Smooth muscle cell (in vitro differentiated cells): ENCODE measurements around the gene PLCB2. TPM values are rescaled to one million over a fixed set of nuclear protein-coding genes. Genes with fewer than 3 reads are reported as not detected.

Experiments
- DNase-seq: peaks from one replicate; lab custom pipeline; 2025; ENCODE audit not compliant: unreplicated experiment; lab: John Stamatoyannopoulos, UW
- H2AFZ ChIP-seq: fragments of 200-600 bp; sonication (generic); 2 replicates; pipeline ENCODE4 v1.6.0; 2016; ENCODE audit warnings: antibody characterized with exemption, low read depth, mild to moderate bottlenecking
- H3F3A ChIP-seq: fragments of 200-600 bp; sonication (generic); 2 replicates; pipeline ENCODE4 v1.6.0; 2017; ENCODE audit warnings: antibody characterized with exemption, low read depth
- H3K27ac ChIP-seq: fragments of 200-600 bp; sonication (generic); 2 replicates; pipeline ENCODE4 v1.5.1; 2016; ENCODE audit warnings: low read depth, mild to moderate bottlenecking
- H3K27me3 ChIP-seq: fragments of 200-600 bp; sonication (generic); 2 replicates; pipeline ENCODE4 v1.6.1; 2016; ENCODE audit warnings: low read depth, mild to moderate bottlenecking
- H3K36me3 ChIP-seq: fragments of 200-600 bp; sonication (generic); 2 replicates; pipeline ENCODE4 v1.5.1; 2016; ENCODE audit warnings: low read depth
- H3K4me1 ChIP-seq: fragments of 200-600 bp; sonication (generic); 2 replicates; pipeline ENCODE4 v1.5.1; 2016; ENCODE audit warnings: low read depth
- H3K4me2 ChIP-seq: fragments of 200-600 bp; sonication (generic); 2 replicates; pipeline ENCODE4 v1.6.0; 2016; ENCODE audit warnings: mild to moderate bottlenecking
- H3K4me3 ChIP-seq: fragments of 200-600 bp; sonication (generic); 2 replicates; pipeline ENCODE4 v1.5.1; 2016; ENCODE audit warnings: mild to moderate bottlenecking
- H3K79me2 ChIP-seq: fragments of 200-600 bp; sonication (generic); 2 replicates; pipeline ENCODE4 v1.6.0; 2016; ENCODE audit warnings: low read depth, mild to moderate bottlenecking
- H3K9ac ChIP-seq: fragments of 200-600 bp; sonication (generic); 2 replicates; pipeline ENCODE4 v1.6.0; 2016; ENCODE audit warnings: low read depth
- H3K9me3 ChIP-seq: fragments of 200-600 bp; sonication (generic); replicated peaks from 2 replicates; pipeline ENCODE4 v1.5.1; 2016; ENCODE audit warnings: low read depth
- H4K20me1 ChIP-seq: fragments of 200-600 bp; sonication (generic); 2 replicates; pipeline ENCODE4 v1.6.0; 2016; ENCODE audit warnings: low read depth
- CTCF ChIP-seq: fragments of 200-600 bp; sonication (generic); IDR thresholded peaks from 2 replicates; pipeline ENCODE4 v1.5.1; 2017; ENCODE audit warnings: borderline replicate concordance, mild to moderate bottlenecking, antibody characterized with exemption; ENCODE audit not compliant: insufficient read depth, poor library complexity, severe bottlenecking
- WGBS: methylation state at CpG from one replicate; pipeline ENCODE4 v1.1.7; 2016; ENCODE audit warnings: low lambda C conversion rate; 5-methylcytosine and 5-hydroxymethylcytosine counted together
- polyA plus RNA-seq: library from polyadenylated mRNA; unstranded; fragments of >200 nt; fragmentation: Nextera tagmentation; extraction: Ambion mirVana; gene quantifications from 2 replicates; pipeline ENCODE4 v1.2.1, GENCODE V29; 2016
- total RNA-seq: library from RNA; depleted of rRNA; stranded (reverse); fragments of >200 nt; gene quantifications from 2 replicates; pipeline ENCODE4 v1.2.3, GENCODE V29; 2014

The PLCB2 gene
- total and polyA plus RNA-seq, 2 experiments from 2014 or later, result 1.5 TPM; not detected in 1

DNA sequence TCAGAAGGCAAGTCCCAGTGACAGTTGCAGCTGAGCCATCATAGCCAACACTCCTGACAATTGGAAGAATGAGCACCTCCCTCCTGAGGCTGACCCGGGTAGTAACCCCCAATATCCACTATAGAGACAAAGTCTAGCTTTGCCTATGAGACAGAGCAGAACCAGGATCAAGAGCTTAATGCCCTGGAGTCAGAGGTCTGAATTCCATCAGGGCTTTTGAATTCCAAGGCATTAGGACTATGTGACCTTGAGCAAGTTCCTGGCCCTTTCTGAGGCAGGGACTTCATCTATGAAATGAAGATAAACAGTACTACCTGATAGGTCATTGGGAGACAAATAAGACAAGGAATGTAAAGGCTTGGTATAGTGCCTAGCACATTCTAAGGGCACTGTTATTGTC lies 12.7 kb upstream of the PLCB2 start:
- H3F3A ChIP-seq, result no peaks in the 10 kb centered on the region
- H3K4me1 ChIP-seq, result peaks cover 10% of the 10 kb centered on the region
- peaks cover 6% of the 10 kb centered on the region for H4K20me1 ChIP-seq
- no peaks in the 10 kb centered on the region for H3K36me3 ChIP-seq
- no peak overlapping the region for H2AFZ ChIP-seq
- no peak for DNase-seq
- no peak overlapping the region for H3K4me2 ChIP-seq
- no peak for TF ChIP-seq CTCF
- no peaks in the 10 kb centered on the region for H3K9me3 ChIP-seq
- H3K9ac ChIP-seq, result no peak overlapping the region
- H3K27me3 ChIP-seq, result peaks cover 21% of the 10 kb centered on the region
- no peak overlapping the region for H3K4me3 ChIP-seq
- WGBS, result 75% methylated on average over 1 of the region's 1 CpG
- peaks cover 9% of the 10 kb centered on the region for H3K79me2 ChIP-seq
- no peak overlapping the region for H3K27ac ChIP-seq

DNA sequence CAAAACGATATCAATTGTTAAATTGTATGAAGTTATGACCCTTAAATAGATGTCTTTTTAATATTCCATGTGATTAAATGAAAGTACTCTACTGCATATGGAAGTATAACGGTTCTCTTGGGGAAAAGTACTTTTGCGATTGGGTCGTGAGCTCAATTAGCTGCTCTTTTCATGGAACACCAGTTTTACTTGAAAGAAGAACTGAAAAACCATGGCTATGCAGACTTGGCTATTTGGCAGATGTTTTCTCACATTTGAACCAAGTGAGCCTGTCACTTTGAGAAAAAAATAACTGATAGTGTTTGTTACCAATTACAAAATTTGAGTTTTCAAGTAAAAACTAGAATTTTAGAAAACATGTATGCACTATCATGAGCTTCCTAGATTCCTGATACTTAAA lies 9.8 kb upstream of the PLCB2 start:
- Histone ChIP-seq H3F3A (no peaks in the 10 kb centered on the region), H4K20me1 (no peaks in the 10 kb centered on the region), H3K36me3 (no peaks in the 10 kb centered on the region), H2AFZ (no peak overlapping the region), H3K4me3 (no peak overlapping the region), H3K9me3 (no peaks in the 10 kb centered on the region), H3K27me3 (peaks cover 41% of the 10 kb centered on the region), H3K4me1 (no peaks in the 10 kb centered on the region), H3K4me2 (no peak overlapping the region), H3K27ac (no peak overlapping the region), H3K79me2 (no peaks in the 10 kb centered on the region), H3K9ac (no peak overlapping the region)
- TF ChIP-seq CTCF, result no peak
- DNase-seq, result no peak
- WGBS, result 85% methylated on average over 4 of the region's 4 CpGs

- Histone ChIP-seq H3K36me3 (no peaks in the 10 kb centered on the region), H3K79me2 (no peaks in the 10 kb centered on the region), H3K4me2 (no peak overlapping the region), H3K4me3 (no peak overlapping the region), H3F3A (no peaks in the 10 kb centered on the region), H3K9me3 (no peaks in the 10 kb centered on the region), H3K27ac (no peak overlapping the region), H3K27me3 (peaks cover 48% of the 10 kb centered on the region), H3K4me1 (no peaks in the 10 kb centered on the region), H3K9ac (no peak overlapping the region), H4K20me1 (no peaks in the 10 kb centered on the region), H2AFZ (no peak overlapping the region)
- WGBS, result 78% methylated on average over 3 of the region's 3 CpGs
- TF ChIP-seq CTCF, result no peak
- DNase-seq, result no peak
Observed at GRCh38 chr15:40316931-40317330, 9.2 kb upstream of the PLCB2 start.

DNA sequence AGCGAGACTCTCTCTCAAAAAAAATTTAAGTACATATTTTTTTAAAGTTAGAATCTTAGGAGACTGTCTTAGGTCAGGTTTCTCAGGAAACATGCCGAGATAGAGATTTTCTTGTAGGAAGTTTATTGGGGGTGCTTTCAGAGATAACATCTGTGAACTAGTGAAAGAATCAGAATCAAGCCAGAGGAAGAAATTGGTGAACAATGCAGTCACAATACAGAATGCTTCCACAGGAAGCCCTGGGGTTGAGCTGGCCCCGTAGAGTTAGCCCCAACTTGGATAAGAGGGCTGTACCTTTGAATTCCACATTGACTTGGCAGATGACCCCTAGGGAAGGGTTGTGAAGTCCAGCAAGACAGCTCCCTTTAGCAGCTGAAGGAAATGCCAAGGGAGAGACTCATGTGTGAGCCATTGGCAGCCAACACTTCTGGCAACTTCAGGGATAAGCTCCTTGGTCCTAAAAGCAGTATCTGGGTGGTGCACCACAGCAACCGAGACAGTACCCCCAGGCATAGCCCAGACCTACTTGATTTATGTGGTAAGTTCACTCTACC lies 7.1 kb upstream of the PLCB2 start:
- 74% methylated on average over 4 of the region's 4 CpGs for WGBS
- no peak for DNase-seq
- no peaks in the 10 kb centered on the region for H3K4me1 ChIP-seq
- no peak overlapping the region for H3K4me3 ChIP-seq
- H3K4me2 ChIP-seq, result no peak overlapping the region
- H3K27me3 ChIP-seq, result peaks cover 69% of the 10 kb centered on the region
- no peaks in the 10 kb centered on the region for H3K36me3 ChIP-seq
- H4K20me1 ChIP-seq, result no peaks in the 10 kb centered on the region
- no peak overlapping the region for H3K9ac ChIP-seq
- H3K27ac ChIP-seq, result no peak overlapping the region
- TF ChIP-seq CTCF, result no peak
- H3K9me3 ChIP-seq, result no peaks in the 10 kb centered on the region
- H3K79me2 ChIP-seq, result no peaks in the 10 kb centered on the region
- no peak overlapping the region for H2AFZ ChIP-seq
- H3F3A ChIP-seq, result peaks cover under 1% of the 10 kb centered on the region
